ENCODE results near the gene HIPK2. TPM values are rescaled to one million over a fixed set of nuclear protein-coding genes. Genes with fewer than 3 reads are reported as not detected.
A peak's percentile ranks its signal among the peaks of the same experiment; 100 is the strongest.

The HIPK2 gene
- total RNA-seq, 1 experiment from 2014 or later, result 8.6 TPM

DNA sequence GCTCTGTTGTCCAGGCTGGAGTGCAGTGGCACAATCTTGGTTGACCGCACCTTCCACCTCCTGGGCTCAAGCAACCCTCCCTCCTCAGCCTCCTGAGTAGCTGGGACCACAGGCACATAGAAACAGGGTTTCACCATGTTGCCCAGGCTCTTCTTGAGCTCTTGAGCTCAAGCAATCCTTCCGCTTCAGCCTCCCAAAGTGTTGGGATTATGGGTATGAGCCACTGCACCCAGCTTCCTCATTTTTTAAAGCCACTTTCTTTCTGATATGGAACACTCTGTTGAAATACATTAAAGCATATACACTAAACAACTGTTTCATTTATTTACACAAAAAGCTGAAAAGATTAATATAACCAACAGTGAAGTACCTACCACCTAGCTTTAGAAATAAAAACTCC lies 137.1 kb downstream of the HIPK2 start:
- H3K36me3 ChIP-seq (replicated peaks; ENCODE audit: control insufficient read depth, insufficient read depth, low read length), result no peaks in the 10 kb centered on the region
- H3K4me3 ChIP-seq (ENCODE audit: insufficient read depth, low read depth, low read length), result no peak overlapping the region
- H3K27me3 ChIP-seq (ENCODE audit: control insufficient read depth, insufficient read depth, low read length), result no peaks in the 10 kb centered on the region
- DNase-seq, result no peak

DNA sequence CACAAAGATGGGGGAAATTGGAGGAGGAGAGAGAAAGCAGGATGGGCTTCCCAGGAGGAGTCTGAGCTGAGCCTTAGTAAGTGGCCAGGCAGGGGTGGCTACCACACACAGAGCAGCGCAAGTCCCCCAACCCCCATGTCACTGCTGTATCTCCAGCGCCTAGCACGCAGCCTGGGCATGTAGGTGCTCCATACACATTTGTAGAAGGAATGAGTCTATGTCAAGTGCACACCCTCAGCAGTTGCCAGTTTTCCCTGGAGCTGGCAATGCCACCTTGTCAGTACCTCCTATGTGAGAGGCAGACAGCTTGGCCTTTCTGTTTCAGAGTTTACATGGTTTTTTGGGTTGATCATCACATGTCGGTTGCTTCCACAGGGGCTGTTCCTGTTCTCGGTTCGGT lies 138.2 kb downstream of the HIPK2 start:
- H3K4me3 ChIP-seq (ENCODE audit: insufficient read depth, low read depth, low read length), result no peak overlapping the region
- no peaks in the 10 kb centered on the region for H3K27me3 ChIP-seq (ENCODE audit: control insufficient read depth, insufficient read depth, low read length)
- H3K36me3 ChIP-seq (replicated peaks; ENCODE audit: control insufficient read depth, insufficient read depth, low read length), result no peaks in the 10 kb centered on the region
- DNase-seq, result no peak

DNA sequence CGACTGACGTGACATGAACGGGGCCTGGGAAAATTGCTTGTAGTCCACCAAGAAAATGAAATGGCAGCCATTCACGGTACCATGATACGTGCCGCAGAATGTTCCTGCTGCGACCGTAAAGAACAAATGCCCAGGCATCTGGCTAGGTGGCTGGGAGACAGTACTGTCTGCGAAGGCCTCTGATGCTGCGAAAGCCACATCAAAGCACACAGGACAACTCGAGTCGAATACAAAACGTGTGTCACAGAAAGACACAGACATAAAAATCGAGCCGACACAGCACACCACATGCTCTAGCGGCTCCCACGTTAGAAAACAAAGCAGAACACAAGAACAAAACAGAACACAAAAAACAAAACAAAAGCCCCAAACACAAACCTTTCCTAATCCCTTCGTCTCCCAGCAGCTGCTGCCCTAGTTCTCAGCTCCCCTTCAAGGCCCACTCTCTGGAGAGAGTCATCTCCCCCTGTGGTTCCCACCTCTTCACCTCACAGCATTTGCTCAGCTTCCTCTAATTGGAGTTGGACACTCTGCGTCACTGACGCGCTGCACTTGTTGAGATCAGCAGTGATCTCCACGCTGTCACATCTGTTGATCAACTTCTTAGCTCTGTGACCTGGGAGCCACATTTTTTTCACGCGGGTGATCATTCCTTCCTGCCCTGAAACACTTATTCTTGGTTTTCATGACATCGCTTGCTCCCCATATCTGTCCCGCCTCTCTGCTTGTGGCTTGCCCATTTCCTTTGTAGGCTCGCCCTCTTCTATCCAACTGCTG lies 142.1 kb downstream of the HIPK2 start:
- no peaks in the 10 kb centered on the region for H3K27me3 ChIP-seq (ENCODE audit: control insufficient read depth, insufficient read depth, low read length)
- DNase-seq, result no peak
- H3K4me3 ChIP-seq (ENCODE audit: insufficient read depth, low read depth, low read length), result no peak overlapping the region
- H3K36me3 ChIP-seq (replicated peaks; ENCODE audit: control insufficient read depth, insufficient read depth, low read length), result no peaks in the 10 kb centered on the region; the same call in 1 of the 2 replicates

DNA sequence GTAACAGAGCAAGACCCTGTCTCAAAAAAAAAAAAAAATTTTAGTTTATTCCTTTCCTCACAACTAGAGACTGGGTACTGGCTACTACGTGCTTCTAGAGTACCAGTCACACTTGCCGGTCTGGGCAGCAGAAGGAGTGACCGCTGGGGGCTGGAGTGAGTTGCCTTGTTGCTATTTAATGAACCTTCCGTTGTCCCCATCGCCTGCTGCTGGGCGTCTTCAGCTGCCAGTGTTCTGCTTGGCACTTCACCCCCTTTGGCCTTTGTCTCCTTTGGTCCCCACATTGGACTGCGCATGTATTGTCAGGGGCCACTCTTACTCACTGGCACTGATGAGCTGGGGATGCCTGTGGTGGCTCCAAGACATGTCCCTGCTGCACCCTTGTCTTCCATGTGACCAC lies 143.7 kb downstream of the HIPK2 start:
- Histone ChIP-seq H3K27me3 (ENCODE audit: control insufficient read depth, insufficient read depth, low read length) (no peaks in the 10 kb centered on the region), H3K4me3 (ENCODE audit: insufficient read depth, low read depth, low read length) (no peak overlapping the region), H3K36me3 (replicated peaks; ENCODE audit: control insufficient read depth, insufficient read depth, low read length) (no peaks in the 10 kb centered on the region; the same call in 1 of the 2 replicates)
- DNase-seq, result no peak

DNA sequence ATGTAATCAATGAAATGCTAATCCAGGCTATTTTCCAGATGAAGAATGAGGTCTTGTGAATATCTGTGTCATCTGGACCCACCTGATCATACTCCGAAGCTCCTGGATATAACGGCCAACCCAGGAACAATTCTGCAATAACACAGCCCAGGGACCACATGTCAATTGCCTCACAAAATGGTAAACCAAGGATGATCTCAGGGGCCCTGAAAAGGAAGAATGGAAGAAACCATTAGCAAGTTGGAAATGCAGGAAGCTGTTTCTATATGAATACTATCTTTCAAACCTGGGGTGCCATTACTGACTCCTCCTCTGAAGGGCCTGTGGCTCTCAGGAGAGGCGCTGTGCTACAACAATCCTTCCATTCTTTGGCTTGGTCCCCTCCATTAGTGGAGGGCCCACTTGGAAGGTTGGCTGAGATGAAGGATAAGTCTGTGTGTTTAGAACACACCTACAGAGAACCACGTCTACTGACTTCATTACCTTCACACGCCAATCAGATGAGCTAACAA lies 146.2 kb downstream of the HIPK2 start:
- no peak overlapping the region for H3K4me3 ChIP-seq (ENCODE audit: insufficient read depth, low read depth, low read length)
- no peaks in the 10 kb centered on the region for H3K27me3 ChIP-seq (ENCODE audit: control insufficient read depth, insufficient read depth, low read length)
- DNase-seq, result no peak
- H3K36me3 ChIP-seq (replicated peaks; ENCODE audit: control insufficient read depth, insufficient read depth, low read length), result peaks cover 1% of the 10 kb centered on the region; the same call in 1 of the 2 replicates

DNA sequence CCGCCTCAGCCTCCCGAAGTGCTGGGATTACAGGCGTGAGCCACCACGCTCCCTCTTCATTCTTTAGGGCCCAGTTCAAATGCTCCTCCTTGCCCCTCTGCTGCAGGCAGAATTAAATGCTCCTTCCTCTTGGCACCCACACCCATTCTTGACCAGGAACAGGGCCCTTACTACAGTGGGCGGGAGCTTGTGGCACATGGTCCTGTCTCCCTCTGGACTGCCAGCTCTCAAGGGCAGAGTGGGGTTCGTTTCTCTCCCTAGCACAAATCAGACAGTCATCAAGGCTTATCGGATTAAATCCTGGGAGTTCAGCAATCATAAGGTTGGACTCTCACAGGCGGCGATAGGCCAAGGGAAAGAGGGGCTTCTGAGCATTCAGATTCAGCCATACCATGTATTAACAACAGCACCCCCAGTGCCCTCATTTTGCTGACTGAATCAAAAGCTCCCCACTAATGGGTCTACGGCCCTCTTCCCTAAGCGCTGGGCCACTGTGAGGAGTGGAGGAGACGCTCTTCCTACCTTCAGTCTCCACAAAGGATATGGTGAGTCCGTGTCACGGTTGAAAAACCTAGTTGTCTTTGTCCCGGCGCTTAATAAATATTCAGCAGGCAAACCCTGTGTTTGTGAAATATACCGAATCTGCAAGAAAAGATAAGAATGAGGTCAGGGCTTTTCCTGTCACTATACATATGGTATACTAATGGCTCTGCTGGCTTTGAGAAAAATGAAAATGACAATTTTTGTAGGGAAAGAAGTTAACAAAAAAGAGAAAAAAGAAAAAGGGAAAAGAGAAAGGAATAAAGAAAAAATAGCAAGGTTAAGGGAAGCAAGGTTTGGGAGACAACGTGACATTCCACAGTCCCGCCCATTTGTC lies 146.9 kb downstream of the HIPK2 start:
- peaks cover 1% of the 10 kb centered on the region; the same call in 1 of the 2 replicates for H3K36me3 ChIP-seq (replicated peaks; ENCODE audit: control insufficient read depth, insufficient read depth, low read length)
- no peaks in the 10 kb centered on the region for H3K27me3 ChIP-seq (ENCODE audit: control insufficient read depth, insufficient read depth, low read length)
- no peak for DNase-seq
- no peak overlapping the region for H3K4me3 ChIP-seq (ENCODE audit: insufficient read depth, low read depth, low read length)

DNA sequence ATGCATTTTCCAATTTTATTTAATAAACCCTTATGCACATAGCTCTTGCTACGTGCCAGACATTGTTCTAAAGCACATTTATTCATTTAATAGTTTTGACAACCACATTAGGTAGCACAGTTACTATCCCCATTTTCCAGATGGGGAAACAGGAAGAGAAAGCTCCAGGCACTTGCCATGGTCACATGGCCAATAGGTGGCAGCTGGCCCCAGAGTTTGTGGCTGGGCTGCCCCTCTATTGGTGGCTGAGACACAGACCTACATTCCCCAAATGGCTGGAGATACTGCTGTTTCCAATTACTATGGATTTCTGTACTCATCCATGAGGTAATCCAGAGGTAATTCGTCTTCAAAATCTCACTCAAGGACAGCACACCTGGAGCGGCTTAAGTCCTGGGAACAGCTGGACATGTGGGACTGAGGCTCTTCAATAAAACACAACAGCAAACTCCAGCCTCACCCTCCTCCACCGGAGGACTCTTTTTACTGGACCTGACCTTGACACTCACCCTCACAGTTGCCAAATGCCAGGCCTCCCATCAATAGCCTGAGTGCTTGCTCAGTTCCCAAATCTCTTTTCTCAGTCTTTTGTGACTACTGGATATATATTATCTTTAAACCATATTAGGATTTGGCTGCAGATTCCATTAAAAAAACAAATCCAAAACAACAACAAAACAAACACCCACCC lies 148.3 kb downstream of the HIPK2 start:
- H3K36me3 ChIP-seq (replicated peaks; ENCODE audit: control insufficient read depth, insufficient read depth, low read length), result peaks cover 3% of the 10 kb centered on the region
- no peak overlapping the region for H3K4me3 ChIP-seq (ENCODE audit: insufficient read depth, low read depth, low read length)
- no peaks in the 10 kb centered on the region for H3K27me3 ChIP-seq (ENCODE audit: control insufficient read depth, insufficient read depth, low read length)
- DNase-seq, result no peak

DNA sequence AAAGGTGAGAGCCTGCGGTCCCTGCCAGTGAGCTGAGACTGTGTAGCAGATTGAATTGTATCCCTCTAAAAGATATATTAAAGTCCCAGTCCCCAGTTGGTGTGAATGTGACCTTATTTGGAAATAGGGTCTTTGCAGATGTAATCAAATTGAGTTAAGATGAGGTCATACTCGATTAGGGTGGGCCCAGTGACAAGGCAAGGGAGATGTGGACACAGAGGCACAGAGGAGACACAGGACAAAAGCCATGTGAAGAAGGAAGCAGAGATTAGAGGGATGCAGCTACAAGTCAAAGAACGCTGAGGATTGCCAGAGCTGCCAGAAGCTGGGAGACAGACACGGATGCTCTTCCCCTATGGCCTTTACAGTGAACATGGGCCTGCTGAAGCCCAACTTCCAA lies 150.0 kb downstream of the HIPK2 start:
- DNase-seq, result no peak
- Histone ChIP-seq H3K4me3 (ENCODE audit: insufficient read depth, low read depth, low read length) (no peak overlapping the region), H3K27me3 (ENCODE audit: control insufficient read depth, insufficient read depth, low read length) (no peaks in the 10 kb centered on the region), H3K36me3 (replicated peaks; ENCODE audit: control insufficient read depth, insufficient read depth, low read length) (peaks cover 3% of the 10 kb centered on the region)

DNA sequence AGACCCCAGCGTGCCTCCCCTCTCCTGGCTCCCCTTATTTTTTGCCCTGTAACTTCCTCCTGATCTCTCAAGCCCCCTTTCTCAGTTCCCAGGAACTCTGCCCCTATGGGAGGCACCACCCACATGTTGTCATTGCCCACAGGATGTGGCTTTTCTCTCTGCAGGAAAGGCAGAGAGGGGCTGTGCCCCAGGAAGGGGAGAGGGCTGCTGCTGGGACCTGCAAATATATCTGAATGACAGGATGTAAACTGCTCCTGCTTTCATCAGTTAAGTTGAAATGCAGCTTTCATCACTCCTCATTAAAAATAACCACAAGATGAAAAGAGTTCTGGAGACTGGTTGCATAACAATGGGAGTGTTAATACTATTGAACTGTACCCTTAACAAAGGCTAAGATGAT lies 151.0 kb downstream of the HIPK2 start:
- Histone ChIP-seq H3K36me3 (replicated peaks; ENCODE audit: control insufficient read depth, insufficient read depth, low read length) (peaks cover 3% of the 10 kb centered on the region), H3K27me3 (ENCODE audit: control insufficient read depth, insufficient read depth, low read length) (no peaks in the 10 kb centered on the region), H3K4me3 (ENCODE audit: insufficient read depth, low read depth, low read length) (no peak overlapping the region)
- DNase-seq, result no peak

DNA sequence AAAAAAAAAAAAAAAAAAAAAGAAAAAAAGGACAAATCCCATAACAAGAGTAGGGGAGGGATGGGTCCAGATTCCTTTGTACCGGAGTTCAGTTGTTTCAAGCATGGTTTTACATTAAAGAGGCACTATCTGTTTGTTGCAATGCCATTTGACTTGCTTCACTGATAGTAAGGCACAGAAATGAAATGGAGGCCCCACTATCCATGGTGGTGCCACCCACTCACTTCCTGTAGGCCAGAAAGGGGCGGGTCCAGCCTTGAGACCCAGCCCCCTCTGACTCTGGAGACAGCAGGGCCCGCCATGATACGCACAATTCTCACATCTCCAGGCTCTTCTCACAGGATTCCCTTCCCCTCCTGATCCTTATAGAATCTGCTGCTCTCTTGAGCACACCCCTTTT lies 154.3 kb downstream of the HIPK2 start:
- no peak for DNase-seq
- H3K36me3 ChIP-seq (replicated peaks; ENCODE audit: control insufficient read depth, insufficient read depth, low read length), result peaks cover 3% of the 10 kb centered on the region; the same call in 1 of the 2 replicates
- H3K27me3 ChIP-seq (ENCODE audit: control insufficient read depth, insufficient read depth, low read length), result no peaks in the 10 kb centered on the region
- no peak overlapping the region for H3K4me3 ChIP-seq (ENCODE audit: insufficient read depth, low read depth, low read length)

DNA sequence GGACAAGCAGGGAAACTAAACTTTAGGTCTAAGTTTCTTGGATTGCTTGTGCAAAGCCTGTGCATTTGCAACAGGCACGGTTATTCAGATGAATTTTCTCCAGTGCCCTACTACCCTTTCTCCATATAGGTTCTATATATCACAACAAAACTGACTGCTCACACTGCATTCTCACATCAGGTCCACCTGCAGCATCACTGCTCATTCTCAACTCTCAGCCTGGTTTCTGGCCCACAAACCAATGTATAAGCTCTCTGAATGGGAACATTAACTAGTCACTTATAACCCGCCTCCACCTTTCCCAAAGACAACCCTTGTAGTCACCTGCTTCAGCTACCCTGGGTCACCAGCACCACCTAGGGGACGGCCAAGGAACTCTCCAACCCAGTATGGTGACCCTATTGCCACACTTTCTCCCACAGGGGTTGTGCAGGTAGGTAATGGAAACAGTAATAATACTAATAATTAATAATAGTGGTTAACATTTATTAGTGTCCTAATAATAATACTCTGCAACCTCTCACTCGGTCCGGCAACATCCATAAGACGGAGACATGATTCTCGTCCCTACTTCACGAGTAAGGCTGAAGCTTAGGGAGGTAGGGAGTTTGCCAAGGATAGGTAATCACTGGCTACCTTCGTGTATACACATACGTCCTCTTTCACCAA lies 157.0 kb downstream of the HIPK2 start:
- peak; percentile 81 for DNase-seq
- Histone ChIP-seq H3K36me3 (replicated peaks; ENCODE audit: control insufficient read depth, insufficient read depth, low read length) (peaks cover 1% of the 10 kb centered on the region; the same call in 1 of the 2 replicates), H3K4me3 (ENCODE audit: insufficient read depth, low read depth, low read length) (no peak overlapping the region), H3K27me3 (ENCODE audit: control insufficient read depth, insufficient read depth, low read length) (no peaks in the 10 kb centered on the region)

DNA sequence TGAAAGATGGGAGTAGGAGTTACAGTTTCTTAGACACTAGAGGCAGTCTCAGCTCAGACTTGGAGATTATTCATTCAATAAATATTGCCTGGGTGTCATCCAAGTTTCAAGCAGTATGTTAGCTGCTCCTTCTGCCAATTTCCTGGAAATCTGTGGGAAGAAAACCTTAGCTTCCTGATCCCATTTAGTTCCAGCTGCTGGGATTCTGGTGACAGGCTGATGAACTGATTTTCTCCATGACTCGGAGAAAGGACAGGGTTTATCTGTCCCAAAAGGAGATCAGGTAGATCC lies 158.5 kb downstream of the HIPK2 start:
- H3K4me3 ChIP-seq (ENCODE audit: insufficient read depth, low read depth, low read length), result no peak overlapping the region
- no peak for DNase-seq
- no peaks in the 10 kb centered on the region; the same call in 1 of the 2 replicates for H3K36me3 ChIP-seq (replicated peaks; ENCODE audit: control insufficient read depth, insufficient read depth, low read length)
- no peaks in the 10 kb centered on the region for H3K27me3 ChIP-seq (ENCODE audit: control insufficient read depth, insufficient read depth, low read length)

DNA sequence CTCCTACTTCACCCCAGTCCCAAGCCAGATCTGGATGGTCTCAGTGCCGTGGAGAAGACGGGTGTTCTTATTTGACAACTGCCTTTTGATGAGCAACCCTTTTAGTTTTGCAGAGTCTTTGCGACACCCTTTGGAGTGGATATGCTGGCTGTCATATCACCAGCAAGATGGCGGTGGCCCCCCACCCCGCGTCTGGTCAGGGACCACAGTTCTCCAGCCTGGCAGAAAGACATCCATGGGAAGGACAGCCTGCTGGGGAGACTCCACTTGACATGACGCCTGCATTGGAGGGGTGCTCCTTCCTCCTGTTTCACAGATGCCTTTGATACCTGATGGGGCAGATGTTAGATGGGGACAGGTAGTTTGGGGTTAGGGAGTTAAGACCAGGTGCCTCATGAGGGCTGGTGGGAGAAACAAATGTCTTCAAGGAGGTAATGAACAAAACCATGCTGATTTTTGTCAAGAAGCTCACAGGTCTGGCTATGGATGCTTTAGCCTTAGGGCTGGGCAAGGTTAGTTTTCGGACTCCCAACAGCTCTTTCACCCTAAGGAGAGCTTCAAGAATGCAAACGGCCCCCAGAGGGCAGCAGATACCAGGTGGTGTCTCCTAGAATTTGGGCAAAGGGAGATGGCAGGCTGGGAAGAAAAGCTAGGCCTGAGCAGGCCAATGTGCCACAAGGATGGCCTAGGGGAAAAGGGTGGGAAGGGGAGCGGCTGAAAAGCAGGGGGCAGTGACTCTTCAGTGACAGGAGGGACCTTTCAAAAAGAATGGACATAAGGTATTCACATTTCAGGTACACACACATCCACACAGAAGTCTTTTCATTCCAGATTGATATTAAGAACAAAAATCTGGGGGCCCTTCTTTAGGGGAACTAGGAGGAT lies 159.1 kb downstream of the HIPK2 start:
- no peaks in the 10 kb centered on the region for H3K27me3 ChIP-seq (ENCODE audit: control insufficient read depth, insufficient read depth, low read length)
- H3K36me3 ChIP-seq (replicated peaks; ENCODE audit: control insufficient read depth, insufficient read depth, low read length), result no peaks in the 10 kb centered on the region; the same call in 1 of the 2 replicates
- DNase-seq, result peak; percentile 67
- no peak overlapping the region for H3K4me3 ChIP-seq (ENCODE audit: insufficient read depth, low read depth, low read length)
